ENCODE measurements around the gene WNT7B. TPM values are rescaled to one million over a fixed set of nuclear protein-coding genes. Genes with fewer than 3 reads are reported as not detected.

Gene WNT7B
- total and polyA plus RNA-seq, 10 of the 15 experiments (the other 5 are each of a cell fraction or from before 2014, with no cell fraction given): 0.12 TPM; not detected in 9

GRCh38 chr22:45923835-45924234, 53.1 kb downstream of the WNT7B start:
- Histone ChIP-seq H3K79me2 (ENCODE audit: control insufficient read depth, insufficient read depth, low read length) (no peaks in the 10 kb centered on the region), H2AFZ (ENCODE audit: control insufficient read depth, low read depth, low read length) (no peak overlapping the region), H3K27ac (ENCODE audit: control insufficient read depth, insufficient read depth) (no peak overlapping the region), H3K36me3 (ENCODE audit: control insufficient read depth in 2 of 2, insufficient read depth in 2 of 2, low read length in 1 of 2) (no peaks in the 10 kb centered on the region), H3K9ac (ENCODE audit: control insufficient read depth, insufficient read depth, low read length) (no peak overlapping the region), H3K9me3 (replicated peaks; ENCODE audit: control insufficient read depth, insufficient read depth, low read length) (no peaks in the 10 kb centered on the region), H3K4me2 (ENCODE audit: control insufficient read depth, insufficient read depth) (no peak overlapping the region), H3K4me3 (no peak overlapping the region), H4K20me1 (ENCODE audit: control insufficient read depth, insufficient read depth) (no peaks in the 10 kb centered on the region), H3K27me3 (replicated peaks in 1 of 2; ENCODE audit: control insufficient read depth in 2 of 2, insufficient read depth in 2 of 2, low read length in 1 of 2) (no peaks in the 10 kb centered on the region; a peak in 1 of 4 replicates), H3K4me1 (ENCODE audit: control insufficient read depth, insufficient read depth, low read length) (no peaks in the 10 kb centered on the region)
- WGBS (ENCODE audit: insufficient coverage, insufficient replicate concordance, low lambda C conversion rate, missing lambda C conversion rate): 49% methylated on average over 21 of the region's 22 CpGs
- ChIA-PET SMC1A (ENCODE audit: uncharacterized antibody, unreplicated experiment) (interaction anchor here (0.6 kb wide), 1 partner anchor 268 kb away, joined by 3 read pairs; no protein-coding TSS in a partner anchor), CTCF (interaction anchor here (0.6 to 1.0 kb wide), 2 partner anchors 191 to 346 kb away, joined by 3 read pairs; no protein-coding TSS in a partner anchor), RAD21 (ENCODE audit: unreplicated experiment) (no interaction called here), POLR2A (no interaction called here)
- DNase-seq (ENCODE audit: low read depth, low spot score) (no peak), FAIRE-seq (no peak), ATAC-seq (no peak)
- BruUV-seq (replicated peaks): no TSS peak
- TF ChIP-seq ZNF217 (IDR thresholded peaks at IDR 0.05) (no peak), CREB1 (IDR thresholded peaks at IDR 0.05; ENCODE audit: low read depth) (no peak), CBX3 (IDR thresholded peaks at IDR 0.05; ENCODE audit: borderline replicate concordance, low read depth) (no peak), ASH2L (IDR thresholded peaks at IDR 0.05; ENCODE audit: borderline replicate concordance, low read depth) (no peak), LARP7 (IDR thresholded peaks at IDR 0.05) (no peak), ATF7 (IDR thresholded peaks at IDR 0.05; ENCODE audit: low read depth) (no peak), ZNF622 (IDR thresholded peaks at IDR 0.05) (no peak), HDGF (IDR thresholded peaks at IDR 0.05) (no peak), NFXL1 (IDR thresholded peaks at IDR 0.05; ENCODE audit: borderline replicate concordance) (no peak), YY1 (IDR thresholded peaks at IDR 0.05; ENCODE audit: low read depth, low read length) (no peak), MEF2A (IDR thresholded peaks at IDR 0.05; ENCODE audit: insufficient read depth, low read depth, low read length) (no peak), SMC3 (IDR thresholded peaks at IDR 0.05; ENCODE audit: borderline replicate concordance, low read length) (no peak), SREBF2 (IDR thresholded peaks at IDR 0.05; ENCODE audit: low read length) (no peak), MTA2 (IDR thresholded peaks at IDR 0.05; ENCODE audit: low read depth) (no peak), RUNX3 (IDR thresholded peaks at IDR 0.05; ENCODE audit: low read length) (no peak)
- in situ Hi-C loops (cut with MboI) (no loop called here), intact Hi-C loops (cut with micrococcal nuclease; ENCODE audit: unreplicated experiment) (no loop called here)
